ENCODE measurements around the gene ASPM.

Gene ASPM

DNA sequence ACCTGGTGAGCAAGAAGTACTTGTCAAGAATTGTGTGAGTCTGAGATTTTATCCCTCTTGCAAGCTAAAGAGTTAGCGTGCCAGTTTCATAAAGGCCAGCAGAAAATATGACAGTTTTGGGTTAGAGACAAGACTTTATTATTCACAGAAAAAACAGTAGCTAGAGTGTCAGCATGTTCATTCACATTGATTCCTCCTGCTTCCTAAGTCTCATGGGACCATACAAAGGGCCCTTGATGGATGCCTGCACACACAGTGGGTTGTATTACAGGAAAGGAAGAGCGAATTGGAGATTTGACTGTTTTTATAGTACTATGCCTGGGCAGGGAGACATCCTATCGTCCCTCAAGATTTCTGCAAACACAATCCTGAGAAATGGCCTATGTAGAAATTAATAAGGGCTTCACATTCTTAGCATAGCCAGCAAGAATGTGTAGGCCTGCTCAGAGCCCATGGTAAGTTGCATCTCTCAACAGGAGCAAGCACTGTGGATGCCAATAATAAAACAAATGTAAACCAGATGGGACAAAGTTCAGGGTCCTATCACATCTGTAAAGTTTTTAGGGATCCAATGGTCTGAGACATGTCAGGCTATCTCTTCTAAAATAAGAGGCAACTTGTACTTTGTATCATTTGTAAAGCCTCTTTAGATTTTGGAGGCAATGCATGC lies 4.0 kb upstream of the ASPM start:
- no peak overlapping the region for H2BK120ac ChIP-seq (ENCODE audit: low read depth, low read length)
- H2BK15ac ChIP-seq (replicated peaks; ENCODE audit: low read depth): no peak overlapping the region
- H3K23ac ChIP-seq (ENCODE audit: low read length): no peak overlapping the region
- no peak overlapping the region for H3K18ac ChIP-seq (ENCODE audit: low read length)
- H3K79me2 ChIP-seq (ENCODE audit: control insufficient read depth, insufficient read depth, low read length): peaks cover 6% of the 10 kb centered on the region
- H3K79me1 ChIP-seq (ENCODE audit: low read length): no peaks in the 10 kb centered on the region
- no peak overlapping the region for H3K27ac ChIP-seq (ENCODE audit: low read depth, low read length)
- no peak overlapping the region for H3K9ac ChIP-seq (ENCODE audit: low read length)
- no CpG with 5 or more reads among the region's 3 CpGs for WGBS (ENCODE audit: extremely low coverage, insufficient coverage, low lambda C conversion rate)
- H4K8ac ChIP-seq (ENCODE audit: low read depth, low read length): no peak overlapping the region
- no peak overlapping the region for H3K4me2 ChIP-seq (ENCODE audit: low read length)
- H2BK5ac ChIP-seq (ENCODE audit: low read length): no peak overlapping the region
- H3K56ac ChIP-seq (ENCODE audit: low read length): no peak overlapping the region
- H2AK5ac ChIP-seq (ENCODE audit: low read length): no peak overlapping the region
- H3K4me3 ChIP-seq (ENCODE audit: low read length): no peak overlapping the region
- no peak overlapping the region for H3K4ac ChIP-seq (ENCODE audit: low read depth, low read length)
- H3K27me3 ChIP-seq (ENCODE audit: insufficient read depth, low read length, poor library complexity): no peaks in the 10 kb centered on the region
- no peak for DNase-seq
- H4K5ac ChIP-seq (ENCODE audit: low read length): no peak overlapping the region
- no peaks in the 10 kb centered on the region for H3K36me3 ChIP-seq (ENCODE audit: control insufficient read depth, insufficient read depth, low read length)
- no peaks in the 10 kb centered on the region for H3K4me1 ChIP-seq (ENCODE audit: control insufficient read depth, low read depth, low read length)

DNA sequence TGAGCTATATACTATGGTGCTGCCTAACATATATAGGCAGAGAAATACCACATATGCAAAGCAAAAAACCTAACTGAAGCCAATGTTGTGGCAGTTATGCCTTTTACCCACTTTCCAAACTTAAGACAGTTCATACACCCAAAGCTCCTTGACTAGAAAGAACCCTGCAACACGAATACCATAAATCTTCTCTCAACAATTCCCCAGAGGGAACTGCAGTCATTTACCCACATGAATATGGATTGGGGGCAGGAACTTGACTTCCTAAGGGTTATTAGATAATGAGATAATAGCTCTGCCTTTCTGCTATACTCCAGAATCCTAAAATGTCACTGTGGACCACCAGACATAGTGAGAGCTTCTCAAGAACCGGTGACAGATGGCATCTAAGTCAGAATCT lies 2.9 kb upstream of the ASPM start:
- Histone ChIP-seq H3K56ac (ENCODE audit: low read length) (no peak overlapping the region), H3K36me3 (ENCODE audit: control insufficient read depth, insufficient read depth, low read length) (no peaks in the 10 kb centered on the region), H3K23ac (ENCODE audit: low read length) (no peak overlapping the region), H3K27me3 (ENCODE audit: insufficient read depth, low read length, poor library complexity) (no peaks in the 10 kb centered on the region), H2BK120ac (ENCODE audit: low read depth, low read length) (no peak overlapping the region), H2AK5ac (ENCODE audit: low read length) (no peak overlapping the region), H3K9ac (ENCODE audit: low read length) (no peak overlapping the region), H3K27ac (ENCODE audit: low read depth, low read length) (no peak overlapping the region), H3K79me2 (ENCODE audit: control insufficient read depth, insufficient read depth, low read length) (peaks cover 15% of the 10 kb centered on the region), H4K8ac (ENCODE audit: low read depth, low read length) (no peak overlapping the region), H3K4ac (ENCODE audit: low read depth, low read length) (no peak overlapping the region), H2BK15ac (replicated peaks; ENCODE audit: low read depth) (no peak overlapping the region), H3K18ac (ENCODE audit: low read length) (no peak overlapping the region), H2BK5ac (ENCODE audit: low read length) (no peak overlapping the region), H3K4me1 (ENCODE audit: control insufficient read depth, low read depth, low read length) (no peaks in the 10 kb centered on the region), H4K5ac (ENCODE audit: low read length) (no peak overlapping the region), H3K4me3 (ENCODE audit: low read length) (no peak overlapping the region), H3K4me2 (ENCODE audit: low read length) (no peak overlapping the region), H3K79me1 (ENCODE audit: low read length) (no peaks in the 10 kb centered on the region)
- WGBS (ENCODE audit: extremely low coverage, insufficient coverage, low lambda C conversion rate): no CpG with 5 or more reads among the region's 2 CpGs
- no peak for DNase-seq

DNA sequence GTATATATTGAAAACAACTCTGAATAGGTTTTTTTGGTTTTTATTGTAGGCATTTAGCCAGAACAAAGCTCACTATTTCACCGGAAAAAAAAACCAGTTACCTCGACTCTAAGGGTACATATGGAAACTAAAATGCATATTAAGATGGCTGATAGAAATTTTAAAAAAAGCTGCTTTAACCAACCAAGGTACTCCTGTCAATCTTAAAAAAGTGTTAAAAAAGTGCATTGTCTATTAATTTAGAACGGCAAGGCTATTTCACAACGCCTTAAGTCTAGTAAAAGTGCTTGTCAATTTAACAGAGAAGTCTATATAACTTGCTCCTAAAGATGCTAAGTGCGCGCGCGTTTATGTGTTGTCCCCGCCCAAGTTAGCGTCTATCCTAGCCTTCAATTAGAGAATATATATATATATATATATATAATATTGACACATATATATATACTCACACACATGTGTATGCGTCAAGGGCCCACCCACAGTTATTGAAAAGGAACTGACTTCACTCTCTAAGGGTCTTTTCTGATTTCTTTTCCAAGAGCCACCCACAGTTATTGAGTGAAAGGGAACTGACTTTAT lies 934 bp downstream of the ASPM start:
- DNase-seq: no peak

DNA sequence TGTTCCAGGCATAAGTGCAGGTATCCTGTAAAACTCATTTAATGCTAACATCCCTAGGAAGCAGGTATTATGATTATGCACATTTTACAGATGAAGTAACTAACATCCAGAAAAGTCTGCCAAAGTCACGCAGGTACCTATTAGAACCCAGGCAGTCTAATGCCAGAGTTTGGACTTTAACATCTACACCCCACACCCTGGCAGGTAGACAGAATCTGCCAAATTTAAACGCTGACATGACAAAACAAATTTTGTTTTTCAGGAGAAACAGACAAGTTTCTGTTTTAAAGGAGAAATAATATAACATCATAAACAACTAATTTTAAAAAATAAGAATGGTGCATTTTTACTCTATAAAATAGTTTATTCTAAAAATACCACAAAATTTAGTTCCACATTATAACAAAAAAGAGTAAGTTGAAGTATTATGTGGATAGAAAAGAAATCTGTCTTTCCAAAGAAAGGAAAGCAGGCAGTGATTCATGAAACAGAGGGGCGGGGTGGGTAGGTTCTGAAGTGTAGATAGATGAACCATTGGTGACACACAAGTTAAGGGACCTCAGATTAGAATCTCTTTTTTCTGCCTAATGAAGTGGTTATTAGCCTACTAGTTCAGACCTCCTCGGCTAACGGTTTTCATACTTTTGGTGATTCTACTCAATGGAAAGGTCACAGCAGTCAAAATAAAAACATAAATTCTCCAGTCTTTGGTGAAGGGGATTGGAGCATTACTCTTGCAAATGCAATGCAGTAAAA lies 1.7 kb downstream of the ASPM start:
- H4K8ac ChIP-seq (ENCODE audit: low read depth, low read length): no peak overlapping the region
- no peak overlapping the region for H3K23ac ChIP-seq (ENCODE audit: low read length)
- H2BK5ac ChIP-seq (ENCODE audit: low read length): no peak overlapping the region
- no peak overlapping the region for H3K18ac ChIP-seq (ENCODE audit: low read length)
- no peak overlapping the region for H2AK5ac ChIP-seq (ENCODE audit: low read length)
- H3K79me2 ChIP-seq (ENCODE audit: control insufficient read depth, insufficient read depth, low read length): peaks cover 24% of the 10 kb centered on the region
- no peak overlapping the region for H2BK120ac ChIP-seq (ENCODE audit: low read depth, low read length)
- H3K56ac ChIP-seq (ENCODE audit: low read length): peak overlapping the region; percentile 72
- no peak overlapping the region for H2BK15ac ChIP-seq (replicated peaks; ENCODE audit: low read depth)
- H4K5ac ChIP-seq (ENCODE audit: low read length): no peak overlapping the region
- H3K27me3 ChIP-seq (ENCODE audit: insufficient read depth, low read length, poor library complexity): no peaks in the 10 kb centered on the region
- H3K36me3 ChIP-seq (ENCODE audit: control insufficient read depth, insufficient read depth, low read length): peaks cover 3% of the 10 kb centered on the region
- H3K27ac ChIP-seq (ENCODE audit: low read depth, low read length): no peak overlapping the region
- peaks cover 4% of the 10 kb centered on the region for H3K79me1 ChIP-seq (ENCODE audit: low read length)
- peak overlapping the region; percentile 61 for H3K4me2 ChIP-seq (ENCODE audit: low read length)
- H3K4me3 ChIP-seq (ENCODE audit: low read length): peak overlapping the region; percentile 70
- no CpG with 5 or more reads among the region's 5 CpGs for WGBS (ENCODE audit: extremely low coverage, insufficient coverage, low lambda C conversion rate)
- DNase-seq: peak; percentile 7
- peak overlapping the region; percentile 73 for H3K9ac ChIP-seq (ENCODE audit: low read length)
- no peaks in the 10 kb centered on the region for H3K4me1 ChIP-seq (ENCODE audit: control insufficient read depth, low read depth, low read length)
- H3K4ac ChIP-seq (ENCODE audit: low read depth, low read length): no peak overlapping the region

More for the DNA sequence above, 934 bp downstream of the ASPM start:
- H3K79me1 ChIP-seq (ENCODE audit: low read length): peaks cover 4% of the 10 kb centered on the region
- H4K8ac ChIP-seq (ENCODE audit: low read depth, low read length): no peak overlapping the region
- no CpG with 5 or more reads among the region's 11 CpGs for WGBS (ENCODE audit: extremely low coverage, insufficient coverage, low lambda C conversion rate)
- H2AK5ac ChIP-seq (ENCODE audit: low read length): no peak overlapping the region
- H3K79me2 ChIP-seq (ENCODE audit: control insufficient read depth, insufficient read depth, low read length): peaks cover 20% of the 10 kb centered on the region
- no peak overlapping the region for H3K4ac ChIP-seq (ENCODE audit: low read depth, low read length)
- H4K5ac ChIP-seq (ENCODE audit: low read length): no peak overlapping the region
- no peak overlapping the region for H2BK15ac ChIP-seq (replicated peaks; ENCODE audit: low read depth)
- H3K27ac ChIP-seq (ENCODE audit: low read depth, low read length): peak overlapping the region; percentile 86
- H3K9ac ChIP-seq (ENCODE audit: low read length): peak overlapping the region; percentile 58
- no peak overlapping the region for H3K18ac ChIP-seq (ENCODE audit: low read length)
- H3K4me2 ChIP-seq (ENCODE audit: low read length): peak overlapping the region; percentile 0
- H3K4me3 ChIP-seq (ENCODE audit: low read length): peak overlapping the region; percentile 47
- H2BK5ac ChIP-seq (ENCODE audit: low read length): no peak overlapping the region
- H3K56ac ChIP-seq (ENCODE audit: low read length): peak overlapping the region; percentile 88
- H3K27me3 ChIP-seq (ENCODE audit: insufficient read depth, low read length, poor library complexity): no peaks in the 10 kb centered on the region
- H3K23ac ChIP-seq (ENCODE audit: low read length): no peak overlapping the region
- H2BK120ac ChIP-seq (ENCODE audit: low read depth, low read length): no peak overlapping the region
- no peaks in the 10 kb centered on the region for H3K4me1 ChIP-seq (ENCODE audit: control insufficient read depth, low read depth, low read length)
- peaks cover 3% of the 10 kb centered on the region for H3K36me3 ChIP-seq (ENCODE audit: control insufficient read depth, insufficient read depth, low read length)

DNA sequence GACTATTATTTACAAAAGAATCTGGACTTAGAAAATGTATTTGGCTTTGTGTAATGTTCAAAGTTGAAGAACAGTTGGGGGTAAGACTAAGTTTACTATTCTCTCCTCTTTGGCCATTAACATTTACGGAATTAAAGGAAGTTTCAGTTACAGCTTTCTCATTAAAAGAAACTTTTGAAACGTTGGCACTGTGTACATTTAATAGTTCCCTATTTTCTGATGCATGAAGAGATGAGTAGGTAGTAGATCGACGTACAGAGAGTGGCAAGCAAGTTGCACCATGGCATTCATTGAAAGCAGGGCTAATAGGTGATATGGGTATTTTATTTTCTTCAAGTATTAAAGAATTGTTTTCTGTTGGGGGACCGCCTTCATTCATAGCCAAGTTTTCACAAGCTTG lies 3.2 kb downstream of the ASPM start:
- no peak overlapping the region for H3K56ac ChIP-seq (ENCODE audit: low read length)
- no peak overlapping the region for H2AK5ac ChIP-seq (ENCODE audit: low read length)
- no peak overlapping the region for H3K4me3 ChIP-seq (ENCODE audit: low read length)
- H3K18ac ChIP-seq (ENCODE audit: low read length): no peak overlapping the region
- no peak overlapping the region for H3K27ac ChIP-seq (ENCODE audit: low read depth, low read length)
- no peak overlapping the region for H2BK15ac ChIP-seq (replicated peaks; ENCODE audit: low read depth)
- peaks cover 6% of the 10 kb centered on the region for H3K79me1 ChIP-seq (ENCODE audit: low read length)
- H3K4ac ChIP-seq (ENCODE audit: low read depth, low read length): no peak overlapping the region
- H4K5ac ChIP-seq (ENCODE audit: low read length): no peak overlapping the region
- no peak overlapping the region for H4K8ac ChIP-seq (ENCODE audit: low read depth, low read length)
- H3K27me3 ChIP-seq (ENCODE audit: insufficient read depth, low read length, poor library complexity): no peaks in the 10 kb centered on the region
- no peak overlapping the region for H3K9ac ChIP-seq (ENCODE audit: low read length)
- H3K4me2 ChIP-seq (ENCODE audit: low read length): no peak overlapping the region
- H3K36me3 ChIP-seq (ENCODE audit: control insufficient read depth, insufficient read depth, low read length): peaks cover 3% of the 10 kb centered on the region
- H3K4me1 ChIP-seq (ENCODE audit: control insufficient read depth, low read depth, low read length): no peaks in the 10 kb centered on the region
- H3K23ac ChIP-seq (ENCODE audit: low read length): no peak overlapping the region
- H2BK120ac ChIP-seq (ENCODE audit: low read depth, low read length): no peak overlapping the region
- no peak for DNase-seq
- H2BK5ac ChIP-seq (ENCODE audit: low read length): no peak overlapping the region
- no CpG with 5 or more reads among the region's 5 CpGs for WGBS (ENCODE audit: extremely low coverage, insufficient coverage, low lambda C conversion rate)
- H3K79me2 ChIP-seq (ENCODE audit: control insufficient read depth, insufficient read depth, low read length): peaks cover 24% of the 10 kb centered on the region
